HCT116 (cell line): ENCODE data around the gene RC3H1.

Experiments
- YY1 ChIP-seq: IDR thresholded peaks from 2 replicates; pipeline ENCODE4 v1.6.1; 2011; ENCODE audit warnings: low read length, low read depth, moderate library complexity, mild to moderate bottlenecking; ENCODE audit not compliant: insufficient replicate concordance; ENCODE audit errors: extremely low read depth
- TF ChIP-seq, protein P1 (sequence below): IDR thresholded peaks from 2 replicates; pipeline ENCODE4 v1.6.1; 2012
- TF ChIP-seq, protein P2 (sequence below), 3 experiments: fragments of 200-600 bp in 1 of 3; sonication (generic) in 1 of 3; IDR thresholded peaks in 2 of 3; conservative IDR thresholded peaks in 1 of 3; 2 replicates each; pipeline ENCODE4 v1.5.1; 2012 to 2017; ENCODE audit warnings: low read depth in 2 of 3, low read length in 2 of 3, antibody characterized with exemption in 1 of 3, borderline replicate concordance in 1 of 3, control low read depth in 1 of 3, mild to moderate bottlenecking in 1 of 3, mixed read lengths in 1 of 3, mixed run types in 1 of 3, moderate library complexity in 1 of 3; ENCODE audit not compliant: insufficient read depth in 1 of 3

DNA sequence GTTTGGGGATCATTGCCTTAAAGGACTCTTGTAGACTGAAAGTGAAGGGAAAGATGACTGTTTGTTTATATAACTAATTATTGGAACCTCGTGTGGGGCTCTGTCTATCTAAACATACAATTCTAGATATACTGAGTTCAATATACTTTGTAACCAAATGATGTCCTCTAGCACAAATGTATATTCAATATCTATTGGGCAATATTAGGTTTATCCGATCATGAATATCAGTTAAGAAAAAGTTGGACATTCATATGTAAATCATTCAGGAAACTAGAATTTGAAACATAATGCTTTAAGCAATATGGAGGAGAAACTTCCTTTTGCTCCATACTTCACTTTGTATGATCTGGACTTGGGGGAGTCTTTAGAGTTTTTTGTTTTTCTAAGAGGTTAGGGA, 8.9 kb upstream of the RC3H1 start:
- no peak for TF ChIP-seq YY1
- TF ChIP-seq, protein P1, sequence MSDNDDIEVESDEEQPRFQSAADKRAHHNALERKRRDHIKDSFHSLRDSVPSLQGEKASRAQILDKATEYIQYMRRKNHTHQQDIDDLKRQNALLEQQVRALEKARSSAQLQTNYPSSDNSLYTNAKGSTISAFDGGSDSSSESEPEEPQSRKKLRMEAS = no peak
- TF ChIP-seq, protein P2, sequence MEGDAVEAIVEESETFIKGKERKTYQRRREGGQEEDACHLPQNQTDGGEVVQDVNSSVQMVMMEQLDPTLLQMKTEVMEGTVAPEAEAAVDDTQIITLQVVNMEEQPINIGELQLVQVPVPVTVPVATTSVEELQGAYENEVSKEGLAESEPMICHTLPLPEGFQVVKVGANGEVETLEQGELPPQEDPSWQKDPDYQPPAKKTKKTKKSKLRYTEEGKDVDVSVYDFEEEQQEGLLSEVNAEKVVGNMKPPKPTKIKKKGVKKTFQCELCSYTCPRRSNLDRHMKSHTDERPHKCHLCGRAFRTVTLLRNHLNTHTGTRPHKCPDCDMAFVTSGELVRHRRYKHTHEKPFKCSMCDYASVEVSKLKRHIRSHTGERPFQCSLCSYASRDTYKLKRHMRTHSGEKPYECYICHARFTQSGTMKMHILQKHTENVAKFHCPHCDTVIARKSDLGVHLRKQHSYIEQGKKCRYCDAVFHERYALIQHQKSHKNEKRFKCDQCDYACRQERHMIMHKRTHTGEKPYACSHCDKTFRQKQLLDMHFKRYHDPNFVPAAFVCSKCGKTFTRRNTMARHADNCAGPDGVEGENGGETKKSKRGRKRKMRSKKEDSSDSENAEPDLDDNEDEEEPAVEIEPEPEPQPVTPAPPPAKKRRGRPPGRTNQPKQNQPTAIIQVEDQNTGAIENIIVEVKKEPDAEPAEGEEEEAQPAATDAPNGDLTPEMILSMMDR (IDR thresholded peaks at IDR 0.05 in 2 of 3, conservative IDR thresholded peaks at IDR 0.05 in 1 of 3; ENCODE audit: borderline replicate concordance in 1 of 3, insufficient read depth in 1 of 3, low read depth in 2 of 3, low read length in 2 of 3) = no peak
